Measurements from ENCODE around the gene CACNA1H. TPM values are rescaled to one million over a fixed set of nuclear protein-coding genes. Genes with fewer than 3 reads are reported as not detected.
A peak's percentile ranks its signal among the peaks of the same experiment; 100 is the strongest.

Gene CACNA1H
- total RNA-seq, 1 donor from 2014 or later = 6.7 TPM

DNA sequence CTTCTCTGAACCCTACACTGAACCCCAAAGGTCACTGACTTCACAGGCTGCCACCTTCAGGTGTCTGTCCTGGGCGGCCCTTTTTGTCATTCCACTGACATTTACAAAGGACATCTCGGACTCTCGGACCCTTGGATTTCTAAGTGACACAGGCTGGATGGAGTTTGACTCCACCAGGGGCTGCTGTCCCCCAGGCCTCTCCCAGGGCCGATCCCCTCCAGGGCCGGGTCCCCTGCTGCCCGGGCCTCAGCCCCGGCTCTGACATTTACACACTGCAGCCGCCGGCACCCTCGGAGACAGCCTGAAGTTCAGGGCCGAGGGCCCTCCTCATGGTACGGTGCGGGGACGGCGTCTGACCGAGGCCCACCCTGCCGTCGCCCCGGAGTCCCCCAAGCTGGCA, 24.1 kb downstream of the CACNA1H start:
- no peak for DNase-seq (ENCODE audit: low read depth)
- no peaks in the 10 kb centered on the region for H3K36me3 ChIP-seq (ENCODE audit: control insufficient read depth, insufficient read depth, low read length)
- H3K27me3 ChIP-seq (ENCODE audit: control insufficient read depth, insufficient read depth, low read length) = peaks cover 10% of the 10 kb centered on the region
- no peak overlapping the region for H3K4me3 ChIP-seq (ENCODE audit: low read depth, low read length)
- TF ChIP-seq, protein P1, sequence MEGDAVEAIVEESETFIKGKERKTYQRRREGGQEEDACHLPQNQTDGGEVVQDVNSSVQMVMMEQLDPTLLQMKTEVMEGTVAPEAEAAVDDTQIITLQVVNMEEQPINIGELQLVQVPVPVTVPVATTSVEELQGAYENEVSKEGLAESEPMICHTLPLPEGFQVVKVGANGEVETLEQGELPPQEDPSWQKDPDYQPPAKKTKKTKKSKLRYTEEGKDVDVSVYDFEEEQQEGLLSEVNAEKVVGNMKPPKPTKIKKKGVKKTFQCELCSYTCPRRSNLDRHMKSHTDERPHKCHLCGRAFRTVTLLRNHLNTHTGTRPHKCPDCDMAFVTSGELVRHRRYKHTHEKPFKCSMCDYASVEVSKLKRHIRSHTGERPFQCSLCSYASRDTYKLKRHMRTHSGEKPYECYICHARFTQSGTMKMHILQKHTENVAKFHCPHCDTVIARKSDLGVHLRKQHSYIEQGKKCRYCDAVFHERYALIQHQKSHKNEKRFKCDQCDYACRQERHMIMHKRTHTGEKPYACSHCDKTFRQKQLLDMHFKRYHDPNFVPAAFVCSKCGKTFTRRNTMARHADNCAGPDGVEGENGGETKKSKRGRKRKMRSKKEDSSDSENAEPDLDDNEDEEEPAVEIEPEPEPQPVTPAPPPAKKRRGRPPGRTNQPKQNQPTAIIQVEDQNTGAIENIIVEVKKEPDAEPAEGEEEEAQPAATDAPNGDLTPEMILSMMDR (IDR thresholded peaks at IDR 0.05; ENCODE audit: insufficient read depth, low read length, poor library complexity, severe bottlenecking) = no peak

- Histone ChIP-seq H3K4me3 (ENCODE audit: low read depth, low read length) (no peak overlapping the region), H3K27me3 (ENCODE audit: control insufficient read depth, insufficient read depth, low read length) (peaks cover 6% of the 10 kb centered on the region), H3K36me3 (ENCODE audit: control insufficient read depth, insufficient read depth, low read length) (no peaks in the 10 kb centered on the region)
- TF ChIP-seq, protein P1 (IDR thresholded peaks at IDR 0.05; ENCODE audit: insufficient read depth, low read length, poor library complexity, severe bottlenecking) = no peak
- DNase-seq (ENCODE audit: low read depth) = no peak
Measured at GRCh38 chr16:1177750-1178149, 24.8 kb downstream of the CACNA1H start.

GRCh38 chr16:1178295-1178910, 25.5 kb downstream of the CACNA1H start:
- Histone ChIP-seq H3K27me3 (ENCODE audit: control insufficient read depth, insufficient read depth, low read length) (peaks cover 3% of the 10 kb centered on the region), H3K4me3 (ENCODE audit: low read depth, low read length) (no peak overlapping the region), H3K36me3 (ENCODE audit: control insufficient read depth, insufficient read depth, low read length) (no peaks in the 10 kb centered on the region)
- no peak for DNase-seq (ENCODE audit: low read depth)
- TF ChIP-seq, protein P1 (IDR thresholded peaks at IDR 0.05; ENCODE audit: insufficient read depth, low read length, poor library complexity, severe bottlenecking) = no peak

DNA sequence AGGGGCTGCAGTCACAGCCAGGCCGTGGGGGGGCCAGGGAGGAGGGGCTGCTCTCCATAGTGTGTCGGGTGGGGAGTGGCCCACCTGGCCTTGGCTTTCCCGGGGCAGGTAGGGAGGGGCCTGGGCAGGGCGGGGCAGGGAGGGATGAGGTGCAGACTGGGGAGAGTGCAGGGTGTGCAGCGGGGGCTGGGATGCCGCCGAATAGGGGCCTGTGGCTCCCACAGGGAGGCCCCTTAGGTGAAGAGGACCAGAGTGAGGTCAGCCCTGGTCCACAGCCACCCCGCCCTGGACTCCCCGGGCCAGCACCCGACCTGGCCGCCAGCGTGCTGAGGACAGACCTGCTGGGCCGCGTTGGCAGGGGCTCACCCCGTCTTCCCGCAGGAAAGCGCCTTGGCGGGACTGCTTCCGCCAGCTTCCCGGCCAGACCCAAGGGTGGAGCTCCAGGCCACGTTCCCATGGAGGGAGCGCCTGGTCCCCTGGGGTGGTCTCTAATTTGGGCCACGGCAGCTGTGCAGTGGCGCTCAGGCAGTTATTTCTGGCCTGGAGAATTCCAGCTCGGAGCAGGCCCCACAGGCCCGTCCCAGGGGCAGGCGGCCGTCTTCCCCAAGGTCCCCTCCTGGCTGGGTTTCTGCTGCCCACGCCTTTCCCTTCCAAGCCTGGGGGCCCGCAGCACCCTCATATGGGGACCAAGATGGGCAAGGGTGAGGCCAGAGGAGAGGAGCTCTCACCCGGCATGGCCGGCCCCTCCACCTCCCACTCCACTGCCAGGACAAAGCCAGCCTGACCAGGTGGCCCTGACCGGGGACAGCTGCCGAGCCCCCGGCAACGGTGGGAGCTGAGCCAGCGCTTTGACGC, 27.9 kb downstream of the CACNA1H start:
- DNase-seq (ENCODE audit: low read depth) = no peak
- Histone ChIP-seq H3K4me3 (ENCODE audit: low read depth, low read length) (no peak overlapping the region), H3K27me3 (ENCODE audit: control insufficient read depth, insufficient read depth, low read length) (peaks cover 8% of the 10 kb centered on the region), H3K36me3 (ENCODE audit: control insufficient read depth, insufficient read depth, low read length) (no peaks in the 10 kb centered on the region)
- TF ChIP-seq, protein P1 (IDR thresholded peaks at IDR 0.05; ENCODE audit: insufficient read depth, low read length, poor library complexity, severe bottlenecking) = no peak

- Histone ChIP-seq H3K4me3 (ENCODE audit: low read depth, low read length) (no peak overlapping the region), H3K27me3 (ENCODE audit: control insufficient read depth, insufficient read depth, low read length) (peaks cover 8% of the 10 kb centered on the region), H3K36me3 (ENCODE audit: control insufficient read depth, insufficient read depth, low read length) (no peaks in the 10 kb centered on the region)
- no peak for DNase-seq (ENCODE audit: low read depth)
- TF ChIP-seq, protein P1 (IDR thresholded peaks at IDR 0.05; ENCODE audit: insufficient read depth, low read length, poor library complexity, severe bottlenecking) = peak; percentile 28
Measured at GRCh38 chr16:1181404-1182315, 28.8 kb downstream of the CACNA1H start.
